ENCODE measurements around the gene KAZALD1.
A peak's percentile ranks its signal among the peaks of the same experiment; 100 is the strongest.
"Not testable (repeated sequence)": the region's sequence is repeated elsewhere in the genome, so short reads cannot be mapped to it uniquely, and the experiment has no call there.

The KAZALD1 gene

DNA sequence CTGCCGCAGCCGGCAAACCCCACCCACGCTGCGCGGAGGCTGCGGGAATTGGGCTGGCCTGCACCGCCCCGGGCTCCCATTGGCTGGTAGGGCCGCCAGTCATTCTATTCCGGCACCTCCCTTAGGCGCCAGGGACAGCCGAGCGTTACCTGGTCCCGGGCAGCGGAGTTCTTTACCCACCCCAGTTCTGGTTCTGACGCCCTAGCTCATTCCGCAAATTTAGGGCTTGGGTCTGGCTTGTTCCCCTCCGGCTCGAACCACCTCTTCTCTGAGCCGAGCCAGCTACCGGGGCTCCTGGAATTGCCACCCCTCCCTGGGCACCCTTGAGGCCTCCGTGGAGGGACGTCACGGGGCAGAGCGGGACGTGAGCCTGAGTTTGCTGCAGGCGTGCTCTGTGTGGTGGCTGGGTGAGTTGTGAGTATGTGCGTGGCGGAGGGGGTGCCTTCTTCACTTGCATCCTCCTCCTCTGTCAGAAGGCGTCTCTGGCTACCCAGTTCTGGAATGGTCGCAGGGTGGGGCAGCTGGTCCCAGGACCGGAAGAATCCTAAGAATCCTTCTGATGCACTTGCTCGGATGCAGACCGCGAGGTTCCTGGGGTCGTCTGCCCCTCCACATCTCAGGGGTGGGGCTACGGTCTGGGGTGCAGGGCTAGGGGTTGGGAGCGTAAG is 30.5 kb upstream of the KAZALD1 start, which contains the start of the genes PDZD7 and SFXN3:
Gene PDZD7 (minus strand): TSS at position 2 of the 668 bp plus-strand sequence. CDS start 910 bp downstream, outside the sequence.
Gene SFXN3 (plus strand): TSS at position 107 of the 668 bp plus-strand sequence. CDS start 3,461 bp downstream, outside the sequence.
- peaks cover 14 to 18% of the 10 kb centered on the region in 2 donors for H3K36me3 ChIP-seq (ENCODE audit: control insufficient read depth in 1 of 2, insufficient read depth in 2 of 2, low read length in 2 of 2)
- H3K4me3 ChIP-seq (ENCODE audit: low read depth in 1 of 2, low read length in 2 of 2) = peak within 1 kb of the TSS; percentile 69 to 84
- peaks cover 27 to 46% of the 10 kb centered on the region in 2 donors for H3K4me1 ChIP-seq (ENCODE audit: control insufficient read depth in 1 of 2, insufficient read depth in 2 of 2, low read length in 2 of 2)
- peak within 1 kb of the TSS; percentile 58 to 81 for H3K9ac ChIP-seq (ENCODE audit: low read depth in 1 of 2, low read length in 2 of 2)
- peaks cover 0 to 2% of the 10 kb centered on the region in 2 donors for H3K27me3 ChIP-seq (ENCODE audit: control insufficient read depth in 1 of 2, insufficient read depth in 2 of 2, low read length in 2 of 2)
- no peaks in the 10 kb centered on the region for H3K9me3 ChIP-seq (ENCODE audit: control insufficient read depth in 1 of 2, low read length in 2 of 2)
- peak within 1 kb of the TSS; percentile 97 for H3K27ac ChIP-seq (ENCODE audit: low read depth, low read length)

DNA sequence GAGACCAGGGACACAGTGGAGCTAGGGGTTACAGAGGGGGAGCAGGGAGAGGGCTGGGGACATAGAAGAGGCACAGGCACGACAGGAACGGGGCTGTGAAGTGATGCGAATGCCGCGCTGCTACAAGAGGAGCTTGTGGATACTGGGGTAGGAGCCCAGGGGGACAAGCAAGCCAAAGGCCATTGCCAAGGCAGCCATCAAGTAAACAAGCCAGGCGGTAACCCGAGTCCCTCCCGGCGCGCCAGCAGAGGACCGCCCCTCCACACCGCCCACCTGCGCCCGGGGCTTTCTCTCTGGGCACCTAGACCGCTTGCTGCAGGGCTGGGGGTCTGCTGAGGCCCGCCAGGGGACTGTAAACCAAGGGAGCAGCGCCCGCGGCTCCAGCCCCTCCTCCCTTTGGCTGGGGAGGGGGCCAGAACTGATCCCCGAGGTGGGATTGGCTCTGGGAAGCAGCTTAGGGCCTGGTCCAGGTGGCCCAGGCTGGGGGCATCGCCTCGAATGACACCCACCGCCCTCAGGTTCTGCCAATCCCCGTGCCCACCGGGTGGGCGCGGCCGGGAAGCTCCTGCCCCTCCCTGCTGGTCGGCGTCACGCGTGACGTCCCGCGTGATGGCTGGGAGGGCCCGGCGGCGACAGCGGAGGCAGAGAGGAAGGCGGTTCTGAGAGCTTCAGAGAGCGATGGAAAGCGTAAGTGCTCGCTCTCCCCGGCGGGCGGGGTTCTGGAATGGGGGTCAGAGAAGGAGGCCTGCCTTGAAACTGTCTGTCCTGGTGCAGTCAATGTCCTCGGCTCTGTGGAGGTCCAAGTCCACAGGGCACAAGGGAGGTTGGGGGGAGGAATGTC is 29.8 kb upstream of the KAZALD1 start:
- Histone ChIP-seq H3K9me3 (ENCODE audit: control insufficient read depth in 1 of 2, low read length in 2 of 2) (no peaks in the 10 kb centered on the region), H3K4me3 (ENCODE audit: low read depth in 1 of 2, low read length in 2 of 2) (peak overlapping the region; percentile 69 to 84), H3K27me3 (ENCODE audit: control insufficient read depth in 1 of 2, insufficient read depth in 2 of 2, low read length in 2 of 2) (peaks cover 0 to 2% of the 10 kb centered on the region in 2 donors), H3K9ac (ENCODE audit: low read depth in 1 of 2, low read length in 2 of 2) (peak overlapping the region; percentile 58 to 81), H3K4me1 (ENCODE audit: control insufficient read depth in 1 of 2, insufficient read depth in 2 of 2, low read length in 2 of 2) (peaks cover 35 to 52% of the 10 kb centered on the region in 2 donors), H3K36me3 (ENCODE audit: control insufficient read depth in 1 of 2, insufficient read depth in 2 of 2, low read length in 2 of 2) (peaks cover 22 to 25% of the 10 kb centered on the region in 2 donors), H3K27ac (ENCODE audit: low read depth, low read length) (peak overlapping the region; percentile 97)

DNA sequence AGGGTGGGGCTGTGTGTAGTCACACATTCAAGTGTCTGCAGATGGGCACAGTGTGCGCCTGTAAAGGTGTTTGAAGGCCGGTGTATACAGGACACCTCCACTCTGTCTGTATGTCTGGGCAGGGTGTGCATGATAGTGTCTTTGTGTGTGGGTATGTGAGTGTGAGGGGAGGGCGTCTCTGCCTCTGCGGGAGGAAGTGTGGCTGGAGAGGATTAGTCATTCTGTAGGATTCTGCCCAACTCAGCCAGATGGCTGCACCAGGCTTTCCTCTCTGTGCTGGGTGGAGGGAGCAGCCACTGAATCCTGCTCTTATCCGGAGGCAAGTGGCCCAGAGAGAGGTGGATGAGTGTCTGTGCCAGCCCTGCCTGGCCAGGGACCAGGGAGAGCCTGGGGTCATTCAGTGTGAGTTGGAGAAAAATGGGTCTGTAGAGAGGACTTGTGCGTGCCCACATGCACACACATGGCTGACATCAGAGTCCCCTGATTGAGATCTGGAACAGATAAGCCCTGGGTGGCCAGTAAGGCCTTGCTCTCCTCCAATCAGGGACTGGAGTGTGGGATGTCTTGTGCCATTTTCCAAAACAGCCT is 29.1 kb upstream of the KAZALD1 start:
- Histone ChIP-seq H3K4me1 (ENCODE audit: control insufficient read depth in 1 of 2, insufficient read depth in 2 of 2, low read length in 2 of 2) (peaks cover 35 to 58% of the 10 kb centered on the region in 2 donors), H3K27me3 (ENCODE audit: control insufficient read depth in 1 of 2, insufficient read depth in 2 of 2, low read length in 2 of 2) (peaks cover 0 to 2% of the 10 kb centered on the region in 2 donors), H3K4me3 (ENCODE audit: low read depth in 1 of 2, low read length in 2 of 2) (peak overlapping the region; percentile 69 to 84), H3K27ac (ENCODE audit: low read depth, low read length) (peak overlapping the region; percentile 97), H3K9ac (ENCODE audit: low read depth in 1 of 2, low read length in 2 of 2) (peak overlapping the region; percentile 58 to 81), H3K36me3 (ENCODE audit: control insufficient read depth in 1 of 2, insufficient read depth in 2 of 2, low read length in 2 of 2) (peaks cover 28 to 32% of the 10 kb centered on the region in 2 donors), H3K9me3 (ENCODE audit: control insufficient read depth in 1 of 2, low read length in 2 of 2) (no peaks in the 10 kb centered on the region)

DNA sequence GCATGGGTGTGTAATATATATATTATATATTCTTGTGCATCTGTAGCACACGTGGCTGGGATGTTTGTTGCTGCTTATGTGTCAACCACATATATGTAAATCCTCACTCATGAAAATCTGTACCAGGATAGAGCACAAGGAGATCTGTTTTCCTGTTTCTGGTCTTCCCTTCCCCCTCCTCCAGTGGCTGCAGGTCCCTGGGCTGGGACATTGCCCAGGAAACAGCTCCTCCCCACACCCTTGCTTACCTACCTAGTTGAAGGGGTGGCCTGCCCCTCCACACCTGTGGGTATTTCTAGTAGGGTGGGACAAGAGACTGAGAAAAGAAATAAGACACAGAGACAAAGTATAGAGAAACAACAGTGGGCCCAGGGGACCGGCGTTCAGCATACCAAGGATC is 28.5 kb upstream of the KAZALD1 start:
- H3K27ac ChIP-seq (ENCODE audit: low read depth, low read length) = peak overlapping the region; percentile 97

DNA sequence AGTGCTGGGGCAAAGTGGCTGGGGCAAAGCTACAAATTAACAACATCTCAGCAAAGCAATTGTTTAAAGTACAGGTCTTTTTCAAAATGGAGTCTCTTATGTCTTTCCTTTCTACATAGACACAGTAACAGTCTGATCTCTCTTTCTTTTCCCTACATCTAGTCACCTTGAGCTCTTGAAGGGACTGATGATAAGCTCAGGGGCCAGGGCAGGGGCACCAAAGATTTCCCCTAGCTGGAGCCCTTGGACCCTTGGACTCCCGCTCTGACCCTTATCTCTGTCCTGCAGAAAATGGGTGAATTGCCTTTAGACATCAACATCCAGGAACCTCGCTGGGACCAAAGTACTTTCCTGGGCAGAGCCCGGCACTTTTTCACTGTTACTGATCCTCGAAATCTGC is 27.4 kb upstream of the KAZALD1 start:
- H3K9me3 ChIP-seq (ENCODE audit: control insufficient read depth in 1 of 2, low read length in 2 of 2); H3K9ac ChIP-seq (ENCODE audit: low read depth in 1 of 2, low read length in 2 of 2); H3K27me3 ChIP-seq (ENCODE audit: control insufficient read depth in 1 of 2, insufficient read depth in 2 of 2, low read length in 2 of 2); H3K27ac ChIP-seq (ENCODE audit: low read depth, low read length): not testable (repeated sequence)
- H3K36me3 ChIP-seq (ENCODE audit: control insufficient read depth in 1 of 2, insufficient read depth in 2 of 2, low read length in 2 of 2) = peaks cover 43 to 49% of the 10 kb centered on the region in 2 donors
- H3K4me3 ChIP-seq (ENCODE audit: low read depth in 1 of 2, low read length in 2 of 2) = peak overlapping the region; percentile 9 to 13
- peaks cover 35 to 50% of the 10 kb centered on the region in 2 donors for H3K4me1 ChIP-seq (ENCODE audit: control insufficient read depth in 1 of 2, insufficient read depth in 2 of 2, low read length in 2 of 2)

More for the DNA sequence above, 28.5 kb upstream of the KAZALD1 start:
- peaks cover 34 to 38% of the 10 kb centered on the region in 2 donors for H3K36me3 ChIP-seq (ENCODE audit: control insufficient read depth in 1 of 2, insufficient read depth in 2 of 2, low read length in 2 of 2)
- H3K4me3 ChIP-seq (ENCODE audit: low read depth in 1 of 2, low read length in 2 of 2) = peak overlapping the region; percentile 69 to 84
- H3K4me1 ChIP-seq (ENCODE audit: control insufficient read depth in 1 of 2, insufficient read depth in 2 of 2, low read length in 2 of 2) = peaks cover 35 to 58% of the 10 kb centered on the region in 2 donors
- H3K9me3 ChIP-seq (ENCODE audit: control insufficient read depth in 1 of 2, low read length in 2 of 2) = no peaks in the 10 kb centered on the region
- peak overlapping the region; percentile 58 to 81 for H3K9ac ChIP-seq (ENCODE audit: low read depth in 1 of 2, low read length in 2 of 2)
- peaks cover 0 to 2% of the 10 kb centered on the region in 2 donors for H3K27me3 ChIP-seq (ENCODE audit: control insufficient read depth in 1 of 2, insufficient read depth in 2 of 2, low read length in 2 of 2)

DNA sequence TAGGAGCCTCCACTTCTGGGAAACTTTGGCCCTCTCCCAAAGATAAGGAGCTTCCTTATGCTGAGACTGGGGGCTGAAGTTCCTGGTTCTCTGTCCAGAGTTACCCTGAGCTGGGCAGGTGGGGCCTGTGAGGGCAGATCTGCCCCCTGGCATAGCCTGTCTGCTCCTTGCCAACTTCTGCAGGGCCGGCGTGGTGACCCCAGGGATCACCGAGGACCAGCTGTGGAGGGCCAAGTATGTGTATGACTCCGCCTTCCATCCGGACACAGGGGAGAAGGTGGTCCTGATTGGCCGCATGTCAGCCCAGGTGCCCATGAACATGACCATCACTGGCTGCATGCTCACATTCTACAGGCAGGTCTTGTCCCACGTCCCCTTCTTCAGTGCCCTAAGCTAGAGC is 26.5 kb upstream of the KAZALD1 start:
- H3K27ac ChIP-seq (ENCODE audit: low read depth, low read length) = no peak overlapping the region
- peaks cover 35 to 49% of the 10 kb centered on the region in 2 donors for H3K4me1 ChIP-seq (ENCODE audit: control insufficient read depth in 1 of 2, insufficient read depth in 2 of 2, low read length in 2 of 2)
- H3K4me3 ChIP-seq (ENCODE audit: low read depth in 1 of 2, low read length in 2 of 2) = no peak overlapping the region
- H3K27me3 ChIP-seq (ENCODE audit: control insufficient read depth in 1 of 2, insufficient read depth in 2 of 2, low read length in 2 of 2) = no peaks in the 10 kb centered on the region
- H3K9ac ChIP-seq (ENCODE audit: low read depth in 1 of 2, low read length in 2 of 2) = no peak overlapping the region
- H3K36me3 ChIP-seq (ENCODE audit: control insufficient read depth in 1 of 2, insufficient read depth in 2 of 2, low read length in 2 of 2) = peaks cover 47 to 56% of the 10 kb centered on the region in 2 donors
- no peaks in the 10 kb centered on the region for H3K9me3 ChIP-seq (ENCODE audit: control insufficient read depth in 1 of 2, low read length in 2 of 2)

DNA sequence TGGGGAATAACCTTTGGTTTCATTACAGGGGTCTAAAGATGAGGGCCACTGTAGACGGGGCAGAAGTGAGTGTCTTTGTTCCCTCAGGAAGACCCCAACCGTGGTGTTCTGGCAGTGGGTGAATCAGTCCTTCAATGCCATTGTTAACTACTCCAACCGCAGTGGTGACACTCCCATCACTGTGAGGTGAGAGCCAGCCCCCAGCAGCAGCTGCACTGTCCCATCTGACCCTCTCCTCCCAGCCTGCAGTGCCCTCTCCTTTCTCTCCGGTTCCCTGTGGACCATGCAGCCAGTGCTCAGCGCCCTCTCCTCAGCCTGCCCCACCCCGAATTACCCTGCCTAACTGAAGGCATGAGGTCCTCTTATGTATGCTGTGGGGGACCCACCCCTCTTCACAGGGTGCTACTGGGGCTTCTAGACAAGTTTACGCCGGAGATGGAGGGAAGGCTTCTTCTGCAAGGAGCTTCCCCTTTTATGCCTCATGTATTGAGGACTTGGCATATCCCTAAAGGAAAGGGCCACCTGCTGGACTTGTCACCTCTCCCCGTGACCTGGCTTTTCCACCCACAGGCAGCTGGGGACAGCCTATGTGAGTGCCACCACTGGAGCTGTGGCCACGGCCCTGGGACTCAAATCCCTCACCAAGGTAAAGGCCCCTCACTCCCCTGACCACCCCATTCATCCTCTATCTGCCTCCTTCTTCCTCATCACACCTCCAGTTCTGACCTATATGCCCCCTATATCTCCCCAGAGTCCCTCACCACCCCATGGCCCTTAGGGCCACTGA is 25.7 kb upstream of the KAZALD1 start:
- Histone ChIP-seq H3K9me3 (ENCODE audit: control insufficient read depth in 1 of 2, low read length in 2 of 2) (no peaks in the 10 kb centered on the region), H3K27ac (ENCODE audit: low read depth, low read length) (no peak overlapping the region), H3K4me1 (ENCODE audit: control insufficient read depth in 1 of 2, insufficient read depth in 2 of 2, low read length in 2 of 2) (peaks cover 39 to 49% of the 10 kb centered on the region in 2 donors), H3K36me3 (ENCODE audit: control insufficient read depth in 1 of 2, insufficient read depth in 2 of 2, low read length in 2 of 2) (peaks cover 47 to 56% of the 10 kb centered on the region in 2 donors), H3K4me3 (ENCODE audit: low read depth in 1 of 2, low read length in 2 of 2) (no peak overlapping the region), H3K27me3 (ENCODE audit: control insufficient read depth in 1 of 2, insufficient read depth in 2 of 2, low read length in 2 of 2) (no peaks in the 10 kb centered on the region), H3K9ac (ENCODE audit: low read depth in 1 of 2, low read length in 2 of 2) (peak overlapping the region in 1 of 2 donors; percentile 12)

DNA sequence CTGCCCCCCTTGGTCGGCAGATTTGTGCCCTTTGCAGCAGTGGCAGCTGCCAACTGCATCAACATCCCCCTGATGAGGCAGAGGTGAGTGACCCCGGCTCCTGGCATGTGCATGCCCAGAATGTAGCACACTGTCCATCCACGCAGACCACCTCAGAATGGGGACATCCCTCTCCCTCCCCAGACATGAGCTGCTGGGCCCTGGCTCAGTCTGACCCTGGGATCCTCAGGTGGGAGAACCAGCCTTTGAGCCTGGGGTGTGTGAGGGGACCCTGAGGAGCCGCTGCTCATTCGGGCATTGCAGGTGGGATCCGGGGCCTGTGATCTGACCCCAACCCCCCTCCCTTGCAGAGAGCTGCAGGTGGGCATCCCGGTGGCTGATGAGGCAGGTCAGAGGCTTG is 25.1 kb upstream of the KAZALD1 start:
- Histone ChIP-seq H3K27me3 (ENCODE audit: control insufficient read depth in 1 of 2, insufficient read depth in 2 of 2, low read length in 2 of 2) (no peaks in the 10 kb centered on the region), H3K27ac (ENCODE audit: low read depth, low read length) (no peak overlapping the region), H3K4me1 (ENCODE audit: control insufficient read depth in 1 of 2, insufficient read depth in 2 of 2, low read length in 2 of 2) (peaks cover 42 to 48% of the 10 kb centered on the region in 2 donors), H3K36me3 (ENCODE audit: control insufficient read depth in 1 of 2, insufficient read depth in 2 of 2, low read length in 2 of 2) (peaks cover 47 to 56% of the 10 kb centered on the region in 2 donors), H3K9me3 (ENCODE audit: control insufficient read depth in 1 of 2, low read length in 2 of 2) (no peaks in the 10 kb centered on the region), H3K9ac (ENCODE audit: low read depth in 1 of 2, low read length in 2 of 2) (peak overlapping the region in 1 of 2 donors; percentile 12), H3K4me3 (ENCODE audit: low read depth in 1 of 2, low read length in 2 of 2) (no peak overlapping the region)

DNA sequence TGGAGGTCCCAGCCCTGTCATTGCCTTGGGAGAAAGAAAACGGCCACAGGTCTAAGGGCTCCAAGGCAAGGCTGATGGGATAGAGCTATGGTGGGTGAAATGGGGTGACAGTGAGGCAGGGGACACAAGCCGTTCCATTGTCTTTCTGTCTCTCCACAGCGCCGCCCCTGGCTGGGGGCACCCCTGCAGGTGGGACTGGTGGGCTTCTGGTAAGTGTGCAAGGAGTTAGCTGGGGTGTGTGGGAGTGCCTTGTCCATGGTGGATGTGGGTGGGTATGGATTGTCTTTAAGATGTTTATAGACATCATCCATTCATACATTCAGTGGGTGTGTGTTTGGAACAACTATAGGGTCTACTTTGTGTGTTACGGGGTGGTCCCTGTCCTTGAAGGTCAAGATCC is 23.3 kb upstream of the KAZALD1 start:
- no peak overlapping the region for H3K4me3 ChIP-seq (ENCODE audit: low read depth in 1 of 2, low read length in 2 of 2)
- peaks cover 44 to 50% of the 10 kb centered on the region in 2 donors for H3K4me1 ChIP-seq (ENCODE audit: control insufficient read depth in 1 of 2, insufficient read depth in 2 of 2, low read length in 2 of 2)
- H3K27ac ChIP-seq (ENCODE audit: low read depth, low read length) = no peak overlapping the region
- H3K9me3 ChIP-seq (ENCODE audit: control insufficient read depth in 1 of 2, low read length in 2 of 2) = no peaks in the 10 kb centered on the region
- H3K36me3 ChIP-seq (ENCODE audit: control insufficient read depth in 1 of 2, insufficient read depth in 2 of 2, low read length in 2 of 2) = peaks cover 47 to 56% of the 10 kb centered on the region in 2 donors
- H3K27me3 ChIP-seq (ENCODE audit: control insufficient read depth in 1 of 2, insufficient read depth in 2 of 2, low read length in 2 of 2) = no peaks in the 10 kb centered on the region
- no peak overlapping the region for H3K9ac ChIP-seq (ENCODE audit: low read depth in 1 of 2, low read length in 2 of 2)

All from duodenal mucosa (tissue), 2 donors.